Middle frontal gyrus (tissue), 1 donor: ENCODE data around the gene FAM228A.

ENCODE experiments used
- DNase-seq: peaks from one replicate; pipeline ENCODE4 v3.0.0-alpha.2; 2015; ENCODE audit warnings: low spot score; ENCODE audit errors: extremely low spot score

Gene FAM228A

DNA sequence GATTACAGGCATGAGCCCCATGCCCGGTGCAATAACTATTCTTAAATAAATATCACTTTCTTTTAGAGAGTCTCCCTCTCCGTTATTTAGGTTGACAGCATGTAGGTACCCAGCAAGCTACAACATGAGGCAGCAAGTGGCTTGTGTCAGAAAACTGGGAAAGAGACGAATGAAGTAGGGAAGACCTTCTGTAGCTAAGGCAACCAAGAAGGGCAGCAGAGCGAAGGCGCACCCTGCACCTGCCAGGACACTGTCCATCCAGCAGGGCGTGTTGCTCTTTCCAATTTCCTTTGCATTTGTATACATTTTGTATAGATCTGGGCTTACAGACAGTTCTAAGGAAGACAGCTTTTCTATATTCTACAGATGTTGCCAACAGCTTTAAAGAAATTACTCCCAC lies 48.1 kb downstream of the FAM228A start:
- DNase-seq: no peak

DNA sequence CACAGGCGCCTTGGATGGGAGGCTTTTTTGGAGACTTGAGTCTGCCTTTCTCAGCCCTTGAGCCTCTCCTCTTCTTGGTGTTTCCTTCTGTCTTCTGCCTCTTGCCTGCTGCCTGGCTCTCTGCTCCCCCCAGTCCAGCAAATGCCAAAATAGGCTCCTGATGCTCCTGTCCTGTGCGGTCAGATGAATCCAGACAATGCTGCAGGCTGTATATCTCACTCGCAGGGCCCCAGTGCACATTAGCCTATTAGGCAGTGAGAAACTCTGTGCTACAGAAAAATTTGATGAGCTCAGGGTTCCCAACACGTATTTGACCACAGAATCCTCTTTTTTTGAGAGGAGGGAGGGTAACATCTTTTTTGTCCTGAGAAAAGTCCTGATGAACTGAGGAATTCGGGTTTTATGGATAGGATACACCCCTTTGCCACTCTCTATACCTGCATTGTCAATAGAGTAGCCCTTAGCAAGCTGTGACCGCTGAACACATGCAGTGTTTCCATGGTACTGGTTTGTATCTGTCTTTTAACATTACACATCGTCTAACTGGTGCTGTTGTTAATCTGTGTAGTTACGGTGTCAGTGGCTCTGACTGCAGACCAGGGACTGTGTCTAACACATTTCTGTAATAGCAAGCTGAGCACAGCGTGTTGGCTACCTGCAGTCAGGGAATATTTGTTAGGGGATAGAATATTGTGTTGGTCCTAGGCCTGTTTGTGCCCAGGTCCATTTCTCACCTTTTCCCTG lies 50.8 kb downstream of the FAM228A start:
- DNase-seq: no peak

DNA sequence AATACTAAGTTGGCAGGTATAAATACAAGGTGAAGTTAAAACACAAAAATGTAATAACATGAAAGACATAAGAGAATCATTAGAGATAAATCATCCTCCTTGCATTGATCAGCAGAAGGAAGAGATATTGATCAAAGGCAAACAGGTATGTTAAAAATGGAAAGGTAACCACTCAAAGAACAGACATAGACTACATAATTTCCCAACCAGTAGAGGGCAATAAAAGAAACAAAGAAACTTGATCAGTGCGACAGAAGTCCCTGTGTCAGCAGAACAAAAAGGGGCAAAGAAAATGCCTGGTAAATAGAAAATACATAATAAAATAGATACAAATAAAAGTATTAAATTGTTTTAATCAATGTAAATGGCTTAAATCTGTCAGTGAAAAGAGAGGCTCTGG lies 53.6 kb downstream of the FAM228A start:
- no peak for DNase-seq

- DNase-seq: peak; percentile 45
These were observed 56.6 kb downstream of the FAM228A start for GRCh38 chr2:24231461-24231881.

- DNase-seq: no peak
These were observed 58.5 kb downstream of the FAM228A start for GRCh38 chr2:24233321-24233720.

DNA sequence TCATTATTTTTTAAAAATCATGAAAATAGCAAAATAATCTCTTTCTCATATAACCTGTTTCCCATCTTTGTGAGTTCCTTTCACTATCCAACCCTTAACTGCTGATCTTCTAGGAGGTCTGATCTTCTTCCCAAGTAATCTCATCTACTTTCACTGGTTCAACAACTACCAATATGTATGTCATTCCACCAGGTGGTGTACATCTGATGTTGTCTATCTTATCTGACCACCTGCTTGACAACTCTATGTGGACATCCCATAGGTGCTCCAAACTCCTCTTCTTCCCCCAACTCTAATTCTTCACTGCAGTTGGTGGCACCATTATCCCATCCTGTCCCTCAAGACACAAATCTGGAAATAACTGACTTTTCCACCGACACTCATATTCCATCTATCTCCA lies 62.5 kb downstream of the FAM228A start:
- no peak for DNase-seq

DNA sequence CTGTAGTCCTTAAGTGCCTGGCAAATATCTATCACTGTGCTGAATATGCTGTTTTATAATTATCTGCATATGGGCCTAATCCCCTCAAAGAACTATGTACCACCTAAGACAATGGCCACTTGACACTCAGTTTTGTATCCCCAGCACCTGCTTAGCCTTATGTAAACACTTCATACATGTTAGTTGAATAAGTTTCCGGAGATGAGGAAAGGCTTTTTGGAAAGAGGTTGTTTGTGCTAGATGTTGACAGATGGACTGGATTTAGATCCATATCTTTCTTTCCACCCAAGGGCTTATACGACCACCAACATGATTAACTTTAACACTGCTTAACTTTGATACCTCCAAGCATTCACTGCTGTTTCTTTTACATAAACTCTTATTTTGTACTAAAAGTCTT lies 63.3 kb downstream of the FAM228A start:
- no peak for DNase-seq

- no peak for DNase-seq
These were observed 64.7 kb downstream of the FAM228A start for GRCh38 chr2:24239553-24239952.
